ENCODE measurements around the gene SHISAL2B.
"Not testable (repeated sequence)": the region's sequence is repeated elsewhere in the genome, so short reads cannot be mapped to it uniquely, and the experiment has no call there.

Gene SHISAL2B

DNA sequence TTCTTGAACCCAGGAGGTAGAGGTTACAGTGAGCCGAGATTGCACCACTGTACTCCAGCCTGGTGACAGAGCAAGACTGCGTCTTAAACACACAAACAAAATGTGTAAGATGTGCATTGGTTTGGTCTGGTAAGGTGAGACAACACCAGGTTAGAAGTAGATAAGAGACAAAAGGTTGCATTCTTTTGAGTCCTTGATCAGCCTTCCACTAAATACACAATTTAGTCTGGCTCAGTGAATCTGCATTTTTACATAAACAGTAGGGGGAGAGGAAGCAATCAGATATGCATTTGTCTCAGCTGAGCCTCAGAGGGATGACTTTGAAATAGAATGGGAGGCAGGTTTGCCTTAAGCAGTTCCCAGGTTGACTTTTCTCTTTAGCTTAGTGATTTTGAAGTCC, 15.8 kb downstream of the SHISAL2B start:
- DNase-seq: not testable (repeated sequence)

DNA sequence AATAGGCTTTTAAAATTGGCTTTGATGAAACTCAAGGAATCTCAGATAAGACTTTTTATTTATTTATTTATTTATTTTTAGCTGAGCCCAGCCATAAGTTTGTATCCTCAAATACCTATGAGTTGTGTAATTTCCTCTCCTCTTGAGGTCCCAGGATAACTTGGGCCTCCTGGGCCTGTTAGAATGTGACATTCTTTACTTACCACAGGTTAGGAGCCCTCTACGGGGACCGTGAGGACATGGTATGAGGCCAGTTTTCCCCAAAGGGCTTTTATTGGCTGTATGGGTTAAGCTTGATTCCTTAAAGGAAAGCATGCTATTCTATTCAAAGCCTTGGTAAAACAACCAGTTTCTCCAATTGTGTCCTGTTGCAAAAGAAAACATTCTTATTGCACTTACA, 16.9 kb downstream of the SHISAL2B start:
- no peak for DNase-seq

DNA sequence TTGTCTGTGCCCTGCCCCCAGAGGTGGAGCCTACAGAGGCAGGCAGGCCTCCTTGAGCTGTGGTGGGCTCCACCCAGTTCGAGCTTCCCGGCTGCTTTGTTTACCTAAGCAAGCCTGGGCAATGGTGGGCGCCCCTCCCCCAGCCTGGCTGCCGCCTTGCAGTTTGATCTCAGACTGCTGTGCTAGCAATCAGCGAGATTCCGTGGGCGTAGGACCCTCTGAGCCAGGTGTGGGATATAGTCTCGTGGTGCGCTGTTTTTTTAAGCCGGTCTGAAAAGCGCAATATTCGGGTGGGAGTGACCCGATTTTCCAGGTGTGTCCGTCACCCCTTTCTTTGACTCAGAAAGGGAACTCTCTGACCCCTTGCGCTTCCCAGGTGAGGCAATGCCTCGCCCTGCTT, 24.2 kb downstream of the SHISAL2B start:
- DNase-seq: not testable (repeated sequence)

DNA sequence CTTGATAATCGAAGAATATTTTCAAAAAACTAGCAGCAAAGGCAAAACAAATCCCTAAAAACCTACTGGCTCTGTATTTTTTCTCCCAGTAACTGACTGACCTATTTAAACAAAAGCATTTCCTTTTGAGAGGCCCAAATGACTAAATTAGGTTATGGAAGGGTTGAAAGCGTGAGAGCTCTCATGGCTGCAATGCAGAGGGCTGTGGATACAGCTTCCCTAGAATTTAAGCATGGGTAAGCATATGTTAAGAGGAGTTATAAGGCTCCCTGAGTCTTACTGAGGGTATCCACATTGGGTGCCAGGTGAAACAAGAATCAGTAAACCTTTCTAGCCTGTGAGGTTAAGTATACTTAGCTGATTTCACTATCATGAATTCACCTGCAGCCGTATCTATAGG, 32.3 kb downstream of the SHISAL2B start:
- no peak for DNase-seq

DNA sequence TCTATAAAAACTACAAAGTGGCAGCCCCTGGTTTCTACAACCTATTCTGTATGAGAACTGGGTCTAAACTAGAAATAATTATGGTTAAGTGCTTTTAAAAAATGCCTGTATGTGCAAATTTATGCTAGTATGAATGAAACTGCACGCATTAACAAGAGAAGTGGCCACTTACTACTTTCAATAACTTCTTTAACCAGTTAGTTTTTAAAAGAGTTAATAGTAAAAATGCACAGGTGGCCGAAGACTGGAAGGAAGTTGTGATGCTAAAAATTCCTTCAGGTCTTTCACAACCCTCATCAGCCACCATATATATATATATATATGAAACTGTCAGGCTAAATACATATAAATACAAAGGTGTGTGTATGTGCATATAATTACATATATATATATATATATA, 36.8 kb downstream of the SHISAL2B start:
- no peak for DNase-seq

DNA sequence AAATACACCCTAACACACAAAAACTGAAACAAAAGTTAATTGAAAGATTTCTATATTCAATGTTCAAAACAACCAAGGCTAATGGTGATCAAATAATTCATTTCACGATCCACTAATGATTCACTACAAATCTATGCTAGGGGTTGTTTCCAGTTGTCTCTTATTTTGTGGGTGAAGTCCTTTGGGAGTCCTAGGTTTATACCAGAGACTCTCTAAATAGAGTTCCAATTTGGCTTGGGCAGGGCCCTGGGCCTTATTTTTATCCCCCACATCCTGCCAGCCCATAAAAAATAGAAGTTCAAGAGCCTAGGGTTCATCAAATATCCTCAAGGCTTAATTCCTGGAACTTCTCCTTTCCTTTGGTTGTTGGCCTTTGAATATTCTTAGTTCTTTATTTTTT, 52.1 kb downstream of the SHISAL2B start:
- DNase-seq: no peak

DNA sequence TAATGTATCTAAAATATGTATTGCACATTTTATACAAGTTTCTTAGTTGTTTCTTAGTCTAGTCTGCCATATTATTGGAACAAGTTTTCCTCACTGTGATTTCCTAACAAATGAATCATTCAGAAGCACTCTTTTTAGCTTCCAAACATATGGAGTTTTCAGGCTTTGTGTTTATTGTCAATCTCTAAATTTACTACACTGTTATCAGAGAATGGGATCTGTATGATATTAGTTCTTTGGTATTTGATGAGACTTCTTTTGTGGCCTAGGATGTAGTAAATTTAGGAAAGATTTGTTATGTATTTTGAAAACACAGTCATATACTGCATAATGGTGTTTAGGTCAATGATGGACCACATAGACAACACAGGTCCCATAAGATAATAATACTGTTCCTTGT, 52.5 kb downstream of the SHISAL2B start:
- no peak for DNase-seq

DNA sequence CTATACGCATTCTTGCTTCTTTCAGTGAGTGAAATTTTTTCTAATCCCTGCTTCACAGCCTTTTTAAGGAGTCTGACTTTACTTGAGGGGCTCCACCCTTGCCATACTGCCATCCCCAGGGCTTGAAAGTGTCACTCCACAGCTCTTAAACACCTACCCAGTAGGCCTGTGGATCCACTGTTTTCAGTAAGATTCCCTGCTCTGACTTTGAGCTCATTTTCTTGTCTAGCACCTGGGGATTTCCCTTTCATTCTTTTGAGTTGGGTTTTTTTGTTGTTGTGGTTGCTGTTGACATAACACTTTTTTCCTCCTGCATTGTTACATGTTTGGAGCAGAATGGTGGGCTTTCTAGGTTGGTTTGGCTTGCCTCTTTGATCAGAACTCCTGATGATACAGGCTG, 54.6 kb downstream of the SHISAL2B start:
- DNase-seq: no peak

DNA sequence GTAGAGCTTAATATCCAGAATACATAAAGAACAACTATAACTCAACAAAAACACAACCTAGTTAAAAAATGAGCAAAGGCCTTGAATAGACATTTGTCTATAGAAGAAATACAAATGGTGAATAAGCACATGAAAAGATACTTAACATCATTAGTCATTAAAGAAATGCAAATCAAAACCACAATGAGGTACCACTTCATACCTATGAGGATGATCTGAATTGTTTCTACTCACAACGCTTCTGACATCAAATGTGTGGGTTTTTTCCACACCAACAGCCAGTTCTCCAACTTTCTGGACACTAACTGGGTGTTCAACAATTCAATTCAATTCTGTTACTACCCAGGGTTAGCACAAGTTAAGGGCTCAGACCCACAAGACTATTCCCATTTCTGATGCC, 56.1 kb downstream of the SHISAL2B start:
- no peak for DNase-seq

DNA sequence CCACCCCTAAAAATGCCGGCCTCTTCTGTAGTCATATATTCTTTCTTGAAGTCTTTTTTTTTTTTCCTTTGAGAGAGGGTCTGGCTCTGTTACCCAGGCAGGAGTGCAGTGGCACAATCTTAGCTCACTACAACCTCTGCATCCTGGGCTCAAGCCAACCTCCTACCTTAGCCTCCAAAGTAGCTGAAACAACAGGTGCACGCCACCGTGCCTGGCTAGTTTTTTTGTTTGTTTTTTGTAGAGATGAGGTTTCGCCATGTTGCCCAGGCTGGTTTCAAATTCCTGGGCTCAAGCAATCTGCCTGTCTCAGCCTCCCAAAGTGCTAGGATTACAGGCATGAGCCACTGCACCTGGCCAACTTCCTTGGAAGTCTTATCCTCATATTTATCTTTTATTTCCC, 59.1 kb downstream of the SHISAL2B start:
- no peak for DNase-seq

DNA sequence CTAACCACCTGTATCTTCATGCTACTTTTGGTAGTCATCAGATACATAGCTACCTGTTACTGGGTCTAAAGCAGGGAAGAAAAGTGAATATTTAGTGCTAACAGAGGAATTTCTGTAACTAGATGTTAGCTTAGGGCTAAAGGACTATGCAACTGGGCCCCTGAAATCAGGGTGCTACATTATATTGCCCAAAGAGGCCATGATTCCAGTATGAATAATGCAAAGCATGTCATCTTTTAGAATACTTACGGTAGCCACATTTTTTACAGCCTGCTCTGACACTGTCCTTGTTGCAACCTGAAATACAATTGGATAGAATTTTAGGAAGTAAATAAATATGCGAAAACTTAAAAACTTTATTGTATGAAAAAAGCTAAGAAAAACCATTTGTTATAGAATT, 63.8 kb downstream of the SHISAL2B start:
- DNase-seq: no peak

DNA sequence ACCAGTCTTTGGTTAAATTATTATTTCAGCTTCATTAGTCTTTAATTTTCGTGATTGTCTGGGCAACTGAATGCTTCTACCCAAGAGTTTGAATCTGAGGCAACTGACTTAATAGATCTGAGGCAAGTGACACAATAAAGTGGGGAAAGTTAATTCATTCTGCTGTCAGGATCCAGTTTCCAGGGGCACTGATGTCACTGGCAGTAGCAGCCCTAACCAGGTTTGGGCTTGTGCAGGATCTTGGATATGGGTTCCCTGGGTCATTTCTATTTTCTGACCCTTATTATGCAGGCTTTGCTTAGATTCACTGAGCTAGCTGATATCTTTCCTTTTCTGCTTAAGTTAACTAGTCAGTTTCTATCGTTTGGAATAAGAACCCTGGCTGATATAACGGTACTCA, 68.6 kb downstream of the SHISAL2B start:
- no peak for DNase-seq

DNA sequence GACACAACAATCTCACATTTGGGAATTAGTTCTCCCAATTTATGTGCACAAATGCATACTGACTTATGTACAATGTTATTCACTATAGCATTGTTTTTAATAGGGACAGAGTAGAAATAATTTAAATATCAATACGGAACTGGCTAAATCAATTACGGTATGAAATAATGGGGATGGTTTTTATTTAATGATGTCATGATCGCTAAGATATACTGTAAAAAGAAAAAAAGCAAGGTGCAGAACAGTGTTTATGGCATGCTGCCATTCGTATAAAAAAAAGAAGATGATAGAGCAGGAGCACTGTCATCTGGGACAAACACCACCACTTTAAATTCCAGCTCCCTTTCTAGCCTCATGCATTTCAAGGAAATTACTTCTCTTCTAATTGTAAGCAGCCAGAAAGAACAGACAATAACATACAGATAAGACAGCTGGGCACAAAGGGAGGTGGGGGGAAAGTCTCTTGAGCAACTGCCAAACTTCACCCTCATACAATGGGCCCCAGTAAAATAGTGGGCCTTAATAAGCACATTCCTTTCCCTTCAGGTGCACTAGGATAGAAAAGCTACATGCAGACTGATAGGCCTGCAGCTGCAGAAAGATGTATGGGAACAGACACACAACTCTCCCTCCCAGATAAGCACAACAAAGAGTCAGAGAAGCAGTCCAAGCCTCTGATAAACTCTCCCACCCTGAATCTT, 69.8 kb downstream of the SHISAL2B start:
- DNase-seq: no peak

DNA sequence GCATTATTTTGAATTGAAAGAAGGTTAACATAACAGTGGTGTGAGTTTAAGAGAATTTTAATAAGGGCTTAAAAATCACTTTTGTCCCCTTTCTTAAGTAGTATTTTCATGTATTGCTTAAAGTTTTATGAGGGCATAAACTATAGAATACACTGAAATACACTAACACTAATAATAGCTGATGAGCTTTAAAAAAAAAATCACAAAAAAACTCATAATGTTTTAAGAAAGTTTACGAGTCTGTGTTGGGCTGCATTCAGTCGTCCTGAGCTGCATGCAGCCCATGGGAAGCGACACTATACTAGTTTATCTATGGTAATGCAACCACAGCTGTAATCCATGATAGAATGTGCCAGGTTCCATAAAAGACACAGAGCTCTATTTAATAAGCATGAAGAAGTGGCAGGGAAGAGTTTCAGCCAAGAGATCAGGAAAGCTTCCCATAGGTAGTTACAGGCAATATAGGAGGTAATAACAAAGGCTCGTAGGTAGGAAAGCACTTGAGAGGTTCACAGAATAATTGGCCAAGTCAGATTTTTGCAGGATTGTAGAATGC, 73.7 kb downstream of the SHISAL2B start:
- DNase-seq: no peak

DNA sequence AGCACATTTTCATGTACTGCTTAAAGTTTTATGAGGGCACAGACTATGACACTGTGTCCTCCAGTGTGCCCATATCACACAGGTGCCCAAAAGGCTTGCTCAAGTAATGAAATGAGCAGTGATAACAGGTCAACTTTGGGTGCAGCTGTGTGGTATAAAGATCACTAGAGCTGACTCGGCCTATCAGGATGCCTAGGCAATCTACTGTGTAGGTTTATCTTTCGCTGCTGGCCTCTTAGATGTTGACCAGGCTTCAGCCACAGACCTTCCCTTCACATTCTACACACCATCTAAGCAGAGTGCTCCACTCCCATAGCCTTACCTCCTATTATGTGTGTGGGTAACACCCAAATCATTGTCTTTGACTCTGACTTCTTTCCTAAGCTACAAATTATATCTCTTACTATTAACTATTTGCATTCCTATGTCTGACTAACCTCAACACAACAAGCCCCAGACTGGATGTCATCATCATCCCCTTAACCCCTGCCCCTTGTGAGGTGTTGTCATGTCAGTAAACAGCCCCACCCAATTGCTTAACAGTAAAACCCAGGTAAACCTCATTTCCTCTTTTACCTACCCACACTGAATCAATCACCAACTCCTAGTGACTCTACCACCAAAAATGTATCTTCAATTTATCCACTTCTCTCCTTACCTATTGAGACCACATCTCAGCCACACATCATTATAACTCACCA, 75.7 kb downstream of the SHISAL2B start:
- DNase-seq: no peak

DNA sequence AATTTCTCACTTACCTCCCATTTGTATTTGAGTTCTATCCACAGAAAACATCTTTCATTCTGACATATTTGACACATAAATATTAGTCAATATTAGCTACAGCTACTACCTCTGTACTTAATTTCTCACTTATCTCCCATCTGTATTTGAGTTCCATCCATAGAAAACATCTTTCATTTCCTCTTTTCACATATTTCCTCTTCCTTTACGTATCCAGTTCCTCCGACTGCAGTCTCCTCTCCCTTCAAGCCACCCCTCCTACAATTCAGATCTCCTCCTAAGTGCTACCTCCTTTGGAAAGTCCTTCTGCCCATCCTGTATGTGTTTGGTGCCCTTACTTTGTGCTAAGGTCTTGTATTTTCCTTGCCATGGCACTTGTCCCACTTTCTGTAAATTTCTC, 76.6 kb downstream of the SHISAL2B start:
- no peak for DNase-seq

Measured in NK-92 treated with Interleukin-12 subunit alpha and Interleukin-12 subunit beta, amount 100 ng/mL, for 24 hours (cell line).